ENCODE data around the gene CTAG1A. TPM values are rescaled to one million over a fixed set of nuclear protein-coding genes. Genes with fewer than 3 reads are reported as not detected.
"Not testable (repeated sequence)": the region's sequence is repeated elsewhere in the genome, so short reads cannot be mapped to it uniquely, and the experiment has no call there.

CTAG1A gene
- total RNA-seq, 1 experiment from 2014 or later: not detected

DNA sequence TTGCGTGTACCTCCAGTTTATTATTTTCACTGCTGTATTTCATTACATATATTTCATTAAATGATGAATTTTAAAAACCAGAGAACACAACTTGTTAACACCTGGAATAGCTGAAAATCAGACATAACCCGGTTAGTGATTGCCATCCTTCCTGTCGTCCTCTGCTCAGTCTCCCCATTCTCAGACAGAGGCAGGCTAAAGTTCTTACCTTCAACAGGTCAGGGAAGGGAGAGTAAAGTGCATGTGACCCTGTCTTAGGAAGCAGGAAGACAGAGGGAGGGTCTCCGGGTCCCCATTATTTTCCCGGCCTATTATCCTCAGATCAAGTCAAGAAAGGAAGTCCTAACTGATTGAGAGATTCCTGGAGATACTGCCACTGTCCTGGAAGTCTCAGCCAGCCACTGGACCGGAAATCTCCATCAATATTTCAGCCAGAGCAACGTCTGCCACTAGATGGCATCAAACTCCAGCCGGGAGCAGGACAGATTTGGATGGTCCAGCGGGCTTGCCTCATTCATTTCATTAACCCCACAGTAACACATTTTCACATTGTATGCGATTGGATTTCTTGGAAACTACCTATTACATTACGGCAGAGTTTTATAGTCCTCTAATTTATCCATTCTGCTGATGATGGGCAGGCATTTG, 36.0 kb downstream of the CTAG1A start:
- not testable (repeated sequence) for H3K4me3 ChIP-seq (ENCODE audit: insufficient read depth, low read depth, low read length); H3K27me3 ChIP-seq (ENCODE audit: control insufficient read depth, insufficient read depth, low read length); DNase-seq; H3K36me3 ChIP-seq (replicated peaks; ENCODE audit: control insufficient read depth, insufficient read depth, low read length)

DNA sequence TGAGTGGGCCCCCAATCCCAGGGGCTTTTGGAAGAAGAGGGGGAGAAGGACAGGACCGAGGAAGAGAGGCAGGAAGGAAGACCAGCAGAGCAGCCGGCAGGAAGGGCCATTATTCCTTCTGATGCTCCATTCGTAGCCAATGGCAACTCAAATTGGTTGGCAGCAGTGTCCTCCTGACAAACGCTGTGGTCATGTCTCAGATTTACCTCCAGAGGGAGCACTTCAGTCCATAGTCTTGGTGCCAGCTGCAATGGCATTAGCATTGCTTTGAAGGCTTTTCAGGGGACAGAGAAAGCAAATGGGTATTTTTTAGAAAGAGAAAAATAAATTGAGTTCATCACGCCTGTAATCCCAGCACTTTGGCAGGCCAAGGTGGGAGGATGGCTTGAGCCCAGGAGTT, 44.0 kb downstream of the CTAG1A start:
- DNase-seq; H3K36me3 ChIP-seq (replicated peaks; ENCODE audit: control insufficient read depth, insufficient read depth, low read length); H3K27me3 ChIP-seq (ENCODE audit: control insufficient read depth, insufficient read depth, low read length); H3K4me3 ChIP-seq (ENCODE audit: insufficient read depth, low read depth, low read length): not testable (repeated sequence)

DNA sequence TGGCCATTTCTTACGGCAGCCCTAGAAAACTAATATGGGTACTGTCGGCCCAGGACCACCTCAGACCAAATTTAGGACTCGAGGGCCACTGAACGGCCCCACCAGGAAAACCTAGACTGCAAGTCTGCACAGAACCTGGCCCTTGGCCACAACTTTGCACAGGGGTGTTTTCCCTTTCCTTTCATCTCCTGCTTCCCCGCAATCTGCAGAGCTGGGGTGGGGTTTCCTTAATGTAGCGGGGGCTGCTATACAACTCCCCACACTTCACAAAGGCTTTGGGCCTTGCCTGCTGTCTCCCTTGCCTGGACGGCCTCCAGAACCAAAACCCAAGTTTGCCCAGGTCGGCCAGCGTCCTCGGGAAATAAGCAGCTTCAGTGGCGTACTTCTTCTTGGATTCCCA, 46.0 kb downstream of the CTAG1A start:
- H3K27me3 ChIP-seq (ENCODE audit: control insufficient read depth, insufficient read depth, low read length); H3K36me3 ChIP-seq (replicated peaks; ENCODE audit: control insufficient read depth, insufficient read depth, low read length); H3K4me3 ChIP-seq (ENCODE audit: insufficient read depth, low read depth, low read length): not testable (repeated sequence)

DNA sequence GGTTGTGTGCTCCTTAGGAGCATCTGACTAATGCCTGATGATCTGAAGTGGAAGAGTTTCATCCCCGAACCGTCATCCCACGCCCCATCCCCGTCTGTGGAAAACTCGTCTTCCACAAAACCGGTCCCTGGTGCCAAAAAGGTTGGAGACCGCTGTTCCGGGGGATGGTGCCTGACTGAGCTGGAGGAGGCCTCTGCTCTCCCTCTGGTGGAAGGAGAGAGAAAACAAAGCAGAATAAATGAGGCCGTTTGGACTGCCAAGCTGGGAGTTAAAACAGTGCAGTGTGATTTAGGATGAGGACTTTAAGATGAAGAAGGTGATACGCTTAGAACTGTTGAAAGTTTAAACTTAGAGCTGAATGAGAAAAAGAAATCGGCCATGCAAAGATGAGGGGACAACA, 48.7 kb downstream of the CTAG1A start:
- H3K4me3 ChIP-seq (ENCODE audit: insufficient read depth, low read depth, low read length); H3K27me3 ChIP-seq (ENCODE audit: control insufficient read depth, insufficient read depth, low read length); DNase-seq; H3K36me3 ChIP-seq (replicated peaks; ENCODE audit: control insufficient read depth, insufficient read depth, low read length): not testable (repeated sequence)

More for the DNA sequence above, 46.0 kb downstream of the CTAG1A start:
- DNase-seq: not testable (repeated sequence)

Other genes with a start within 250 kb of the CTAG1A start
- gene FLNA, start 210.5 kb upstream of the CTAG1A start, total RNA-seq (2014; rRNA removed; shearing (Covaris generic)): 799 and 827 TPM in 2 replicates
- 56.2 and 57.1 TPM in 2 replicates for gene EMD, start 205.8 kb upstream of the CTAG1A start, total RNA-seq (2014; rRNA removed; shearing (Covaris generic))
- 4,112 and 4,296 TPM in 2 replicates for gene RPL10, start 186.8 kb upstream of the CTAG1A start, total RNA-seq (2014; rRNA removed; shearing (Covaris generic))
- 24.8 and 26.6 TPM in 2 replicates for gene DNASE1L1, start 175.9 kb upstream of the CTAG1A start, total RNA-seq (2014; rRNA removed; shearing (Covaris generic))
- 38.6 and 71.3 TPM in 2 replicates for gene TAFAZZIN, start 173.6 kb upstream of the CTAG1A start, total RNA-seq (2014; rRNA removed; shearing (Covaris generic))
- 31.4 and 48.8 TPM in 2 replicates for gene ATP6AP1, start 156.5 kb upstream of the CTAG1A start, total RNA-seq (2014; rRNA removed; shearing (Covaris generic))
- 128 and 143 TPM in 2 replicates for gene GDI1, start 148.0 kb upstream of the CTAG1A start, total RNA-seq (2014; rRNA removed; shearing (Covaris generic))
- gene FAM50A, start 141.0 kb upstream of the CTAG1A start, total RNA-seq (2014; rRNA removed; shearing (Covaris generic)): 44.0 and 46.6 TPM in 2 replicates
- 2.3 and 4.5 TPM in 2 replicates for gene PLXNA3, start 126.9 kb upstream of the CTAG1A start, total RNA-seq (2014; rRNA removed; shearing (Covaris generic))
- 47.9 and 84.9 TPM in 2 replicates for gene LAGE3, start 105.9 kb upstream of the CTAG1A start, total RNA-seq (2014; rRNA removed; shearing (Covaris generic))
- 64.8 and 84.0 TPM in 2 replicates for gene UBL4A, start 98.5 kb upstream of the CTAG1A start, total RNA-seq (2014; rRNA removed; shearing (Covaris generic))
- gene SLC10A3, start 94.5 kb upstream of the CTAG1A start, total RNA-seq (2014; rRNA removed; shearing (Covaris generic)): 17.0 and 18.4 TPM in 2 replicates
- gene FAM3A, start 68.9 kb upstream of the CTAG1A start, total RNA-seq (2014; rRNA removed; shearing (Covaris generic)): 31.6 and 42.5 TPM in 2 replicates
- gene G6PD, start 38.3 kb upstream of the CTAG1A start, total RNA-seq (2014; rRNA removed; shearing (Covaris generic)): 51.8 and 58.0 TPM in 2 replicates
- 22.1 and 24.3 TPM in 2 replicates for gene IKBKG, start 37.5 kb upstream of the CTAG1A start, total RNA-seq (2014; rRNA removed; shearing (Covaris generic))
- not detected in 2 replicates for gene CTAG1B, start 34.1 kb downstream of the CTAG1A start, total RNA-seq (2014; rRNA removed; shearing (Covaris generic))
- gene CTAG2, start 68.4 kb downstream of the CTAG1A start, total RNA-seq (2014; rRNA removed; shearing (Covaris generic)): not detected in 2 replicates
- gene GAB3, start 165.9 kb downstream of the CTAG1A start, total RNA-seq (2014; rRNA removed; shearing (Covaris generic)): 0.22 and 0.45 TPM in 2 replicates
- 55.4 and 65.6 TPM in 2 replicates for gene DKC1, start 177.7 kb downstream of the CTAG1A start, total RNA-seq (2014; rRNA removed; shearing (Covaris generic))
- gene MPP1, start 220.4 kb downstream of the CTAG1A start, total RNA-seq (2014; rRNA removed; shearing (Covaris generic)): 10.5 and 12.5 TPM in 2 replicates
- not detected in 2 replicates for gene SMIM9, start 249.5 kb downstream of the CTAG1A start, total RNA-seq (2014; rRNA removed; shearing (Covaris generic))